ENCODE data around the gene TLCD2. TPM values are rescaled to one million over a fixed set of nuclear protein-coding genes. Genes with fewer than 3 reads are reported as not detected.
A peak's percentile ranks its signal among the peaks of the same experiment; 100 is the strongest.

TLCD2 gene
- total and polyA plus RNA-seq, 9 of the 15 experiments (the other 6 are each of a cell fraction or from before 2014, with no cell fraction given) = 0.10 to 0.89 (median 0.58) TPM

- TF ChIP-seq TBP (optimal IDR thresholded peaks at IDR 0.05; ENCODE audit: low read depth, low read length) (peak; percentile 58), CBX1 (IDR thresholded peaks at IDR 0.05; ENCODE audit: low read depth) (0 out of 2 replicates have a peak, but pooled peaks have one; percentile 32), EZH2 (IDR thresholded peaks at IDR 0.05; ENCODE audit: borderline replicate concordance, low read depth, low read length) (no peak), SIN3A (IDR thresholded peaks at IDR 0.05; ENCODE audit: borderline replicate concordance in 2 of 2, control insufficient read depth in 1 of 2, low read depth in 2 of 2, low read length in 2 of 2) (peak in 1 of 2 experiments; percentile 25; a peak in 1 of 4 replicates), MBD2 (IDR thresholded peaks at IDR 0.05; ENCODE audit: borderline replicate concordance, low read depth) (peak; percentile 93), MXI1 (IDR thresholded peaks at IDR 0.05; ENCODE audit: low read depth, low read length) (no peak), ZFP30 (CRISPR knock-in tag; IDR thresholded peaks at IDR 0.05; ENCODE audit: borderline replicate concordance) (no peak), TAF1 (IDR thresholded peaks at IDR 0.05; ENCODE audit: control insufficient read depth, extremely low read depth, insufficient read depth, low read length, severe bottlenecking) (peak; percentile 45), HDGF (IDR thresholded peaks at IDR 0.05) (no peak), RB1 (IDR thresholded peaks at IDR 0.05; ENCODE audit: low read depth) (0 out of 2 replicates have a peak, but pooled peaks have one; percentile 11), PHF20 (IDR thresholded peaks at IDR 0.05; ENCODE audit: partially characterized antibody) (peak; percentile 68), TEAD2 (tag; IDR thresholded peaks at IDR 0.05) (no peak), ZNF407 (IDR thresholded peaks at IDR 0.05; ENCODE audit: low read depth) (no peak), FOXK1 (CRISPR knock-in tag; IDR thresholded peaks at IDR 0.05; ENCODE audit: borderline replicate concordance) (no peak), SMAD1 (IDR thresholded peaks at IDR 0.05; ENCODE audit: low read depth, low read length, partially characterized antibody) (peak; percentile 70), TCF15 (CRISPR knock-in tag; IDR thresholded peaks at IDR 0.05) (no peak), TGIF2 (CRISPR knock-in tag; IDR thresholded peaks at IDR 0.05) (no peak)
Observed at GRCh38 chr17:1684378-1685189, 25.6 kb downstream of the TLCD2 start, which contains the start of gene PRPF8 (continued).
